WTC11 (cell line): ENCODE measurements around the gene MRPL11. TPM values are rescaled to one million over a fixed set of nuclear protein-coding genes. Genes with fewer than 3 reads are reported as not detected.

Experiments
- ATAC-seq: fragments of 200-7000 bp; cut with Tn5 transposase; 2 replicates; pipeline ENCODE4 v1.10.0; 2021; ENCODE audit warnings: mild to moderate bottlenecking, moderate library complexity
- CTCF ChIA-PET: fragments of 300-600 bp; sonication (Branson Sonifier 250); formaldehyde crosslinking; loops from one replicate; lab custom pipeline; 2021; ENCODE audit warnings: antibody characterized with exemption; lab: Charles Lee
- POLR2A ChIA-PET: fragments of 350-600 bp; sonication (Branson Sonifier 250); formaldehyde crosslinking; loops from one replicate; lab custom pipeline; 2021; ENCODE audit warnings: antibody characterized with exemption; lab: Charles Lee
- DNase-seq: peaks from one replicate; pipeline ENCODE4 v3.0.0; 2021; ENCODE audit warnings: low spot score
- H3K27ac Mint-ChIP-seq: 2 replicates; pipeline ENCODE4 v1.8.0; 2021; ENCODE audit warnings: mixed read lengths
- H3K27me3 Mint-ChIP-seq: 2 replicates; pipeline ENCODE4 v1.8.0; 2021; ENCODE audit warnings: low read depth, mild to moderate bottlenecking, moderate library complexity, mixed read lengths
- H3K36me3 Mint-ChIP-seq: 2 replicates; pipeline ENCODE4 v1.8.0; 2021; ENCODE audit warnings: mixed read lengths
- H3K4me1 Mint-ChIP-seq: 2 replicates; pipeline ENCODE4 v1.8.0; 2022; ENCODE audit warnings: mixed read lengths
- H3K4me3 Mint-ChIP-seq: 2 replicates; pipeline ENCODE4 v1.8.0; 2021; ENCODE audit warnings: mild to moderate bottlenecking, moderate library complexity, mixed read lengths
- H3K9me3 Mint-ChIP-seq: 2 replicates; pipeline ENCODE4 v1.8.0; 2021; ENCODE audit warnings: mixed read lengths
- CBFB ChIP-seq: sonication (generic); formaldehyde crosslinking; IDR thresholded peaks from 2 replicates; pipeline ENCODE4 v1.8.1; 2022; ENCODE audit warnings: mild to moderate bottlenecking, low read depth, missing genetic modification reagents
- E2F4 ChIP-seq: sonication (generic); formaldehyde crosslinking; IDR thresholded peaks from 2 replicates; pipeline ENCODE4 v1.8.1; 2022; ENCODE audit warnings: low read depth, mild to moderate bottlenecking, moderate library complexity, missing genetic modification reagents, borderline replicate concordance
- GRHL2 ChIP-seq: fragments of 250-450 bp; sonication (Bioruptor Pico); IDR thresholded peaks from 2 replicates; pipeline ENCODE4 v1.8.0; 2022; ENCODE audit warnings: mild to moderate bottlenecking, moderate library complexity; ENCODE audit not compliant: insufficient replicate concordance, severe bottlenecking
- HMGXB4 ChIP-seq: sonication (generic); formaldehyde crosslinking; IDR thresholded peaks from 2 replicates; pipeline ENCODE4 v1.8.1; 2023; ENCODE audit warnings: mild to moderate bottlenecking, moderate library complexity, missing genetic modification reagents
- NFE2L1 ChIP-seq: sonication (generic); formaldehyde crosslinking; IDR thresholded peaks from 2 replicates; pipeline ENCODE4 v1.8.1; 2023; ENCODE audit warnings: missing genetic modification reagents
- NR2C2 ChIP-seq: sonication (generic); formaldehyde crosslinking; IDR thresholded peaks from 2 replicates; pipeline ENCODE4 v1.8.0; 2022; ENCODE audit warnings: mild to moderate bottlenecking, missing genetic modification reagents
- NR3C1 ChIP-seq: sonication (generic); formaldehyde crosslinking; conservative IDR thresholded peaks from 2 replicates; pipeline ENCODE4 v1.8.1; 2023; ENCODE audit warnings: low read depth, mild to moderate bottlenecking, missing genetic modification reagents
- SP1 ChIP-seq: sonication (generic); formaldehyde crosslinking; conservative IDR thresholded peaks from 2 replicates; pipeline ENCODE4 v1.8.1; 2022; ENCODE audit warnings: missing genetic modification reagents
- TP53 ChIP-seq: sonication (generic); formaldehyde crosslinking; IDR thresholded peaks from 2 replicates; pipeline ENCODE4 v1.8.1; 2023; ENCODE audit warnings: mild to moderate bottlenecking, missing genetic modification reagents
- ZNF121 ChIP-seq: sonication (generic); formaldehyde crosslinking; IDR thresholded peaks from 2 replicates; pipeline ENCODE4 v1.8.0; 2023; ENCODE audit warnings: missing genetic modification reagents
- ZNF232 ChIP-seq: sonication (generic); formaldehyde crosslinking; IDR thresholded peaks from 2 replicates; pipeline ENCODE4 v1.8.0; 2022; ENCODE audit warnings: mild to moderate bottlenecking, missing genetic modification reagents
- total RNA-seq: library from RNA; stranded (reverse); gene quantifications from 3 replicates; pipeline ENCODE4 v1.2.3, GENCODE V29; 2021
- TF ChIP-seq, protein P1 (sequence below): sonication (generic); formaldehyde crosslinking; IDR thresholded peaks from 2 replicates; pipeline ENCODE4 v1.8.0; 2023; ENCODE audit warnings: mild to moderate bottlenecking, missing genetic modification reagents
- TF ChIP-seq, protein P2 (sequence below): fragments of 250-450 bp; sonication (Bioruptor Pico); IDR thresholded peaks from 2 replicates; pipeline ENCODE4 v1.9.0; 2021; ENCODE audit warnings: mild to moderate bottlenecking, borderline replicate concordance
- TF ChIP-seq, protein P3 (sequence below): sonication (generic); formaldehyde crosslinking; IDR thresholded peaks from 2 replicates; pipeline ENCODE4 v1.8.0; 2023; ENCODE audit warnings: missing genetic modification reagents, mild to moderate bottlenecking, borderline replicate concordance
- TF ChIP-seq, protein P4 (sequence below): fragments of 250-450 bp; sonication (Bioruptor Pico); IDR thresholded peaks from 2 replicates; pipeline ENCODE4 v1.8.0; 2021; ENCODE audit warnings: mild to moderate bottlenecking

MRPL11 gene
- total RNA-seq, 1 experiment from 2014 or later = 137 TPM

DNA sequence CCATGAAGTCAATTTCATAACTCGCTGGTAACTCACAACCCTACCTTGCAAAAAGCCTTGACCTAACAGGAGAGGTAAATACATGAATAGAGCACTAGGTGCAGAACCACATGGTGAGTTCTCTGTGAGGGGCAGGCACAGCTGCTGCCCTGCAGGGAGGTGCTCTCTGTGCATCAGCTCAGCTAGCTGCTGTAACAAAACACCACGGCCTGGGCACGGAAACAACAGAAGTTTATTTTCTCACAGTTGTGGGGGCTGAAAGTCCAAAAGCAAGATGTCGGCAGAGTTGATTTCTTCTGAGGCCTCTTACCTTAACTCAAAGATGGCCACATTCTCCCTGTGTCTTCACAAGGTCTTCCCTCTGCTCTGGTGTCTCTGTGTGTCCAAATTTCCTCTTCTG, 13.0 kb upstream of the MRPL11 start:
- POLR2A ChIA-PET = no interaction called here
- CTCF ChIA-PET = interaction anchor here (1.7 kb wide), 1 partner anchor 12 kb away, joined by 7 read pairs; the partner anchor contains the start of gene MRPL11
- ATAC-seq = no peak
- TF ChIP-seq NR3C1 (CRISPR knock-in tag) (no peak), HMGXB4 (no peak)
- H3K27me3 Mint-ChIP-seq = peaks cover 8% of the 10 kb centered on the region
- H3K9me3 Mint-ChIP-seq = peaks cover 10% of the 10 kb centered on the region
- no peaks in the 10 kb centered on the region for H3K36me3 Mint-ChIP-seq
- no peak overlapping the region for H3K4me3 Mint-ChIP-seq
- H3K4me1 Mint-ChIP-seq = peaks cover 17% of the 10 kb centered on the region
- no peak for DNase-seq
- H3K27ac Mint-ChIP-seq = no peak overlapping the region

GRCh38 chr11:66450560-66450959, 11.9 kb upstream of the MRPL11 start:
- POLR2A ChIA-PET = no interaction called here

More at GRCh38 chr11:66450560-66450959, 11.9 kb upstream of the MRPL11 start:
- Mint-ChIP-seq H3K4me1 (peaks cover 28% of the 10 kb centered on the region), H3K27ac (no peak overlapping the region), H3K36me3 (peaks cover 2% of the 10 kb centered on the region; the same call in 1 of the 2 replicates), H3K4me3 (no peak overlapping the region), H3K27me3 (peaks cover 8% of the 10 kb centered on the region), H3K9me3 (peaks cover 13% of the 10 kb centered on the region)
- TF ChIP-seq NFE2L1 (CRISPR knock-in tag) = no peak
- TF ChIP-seq, protein P1, sequence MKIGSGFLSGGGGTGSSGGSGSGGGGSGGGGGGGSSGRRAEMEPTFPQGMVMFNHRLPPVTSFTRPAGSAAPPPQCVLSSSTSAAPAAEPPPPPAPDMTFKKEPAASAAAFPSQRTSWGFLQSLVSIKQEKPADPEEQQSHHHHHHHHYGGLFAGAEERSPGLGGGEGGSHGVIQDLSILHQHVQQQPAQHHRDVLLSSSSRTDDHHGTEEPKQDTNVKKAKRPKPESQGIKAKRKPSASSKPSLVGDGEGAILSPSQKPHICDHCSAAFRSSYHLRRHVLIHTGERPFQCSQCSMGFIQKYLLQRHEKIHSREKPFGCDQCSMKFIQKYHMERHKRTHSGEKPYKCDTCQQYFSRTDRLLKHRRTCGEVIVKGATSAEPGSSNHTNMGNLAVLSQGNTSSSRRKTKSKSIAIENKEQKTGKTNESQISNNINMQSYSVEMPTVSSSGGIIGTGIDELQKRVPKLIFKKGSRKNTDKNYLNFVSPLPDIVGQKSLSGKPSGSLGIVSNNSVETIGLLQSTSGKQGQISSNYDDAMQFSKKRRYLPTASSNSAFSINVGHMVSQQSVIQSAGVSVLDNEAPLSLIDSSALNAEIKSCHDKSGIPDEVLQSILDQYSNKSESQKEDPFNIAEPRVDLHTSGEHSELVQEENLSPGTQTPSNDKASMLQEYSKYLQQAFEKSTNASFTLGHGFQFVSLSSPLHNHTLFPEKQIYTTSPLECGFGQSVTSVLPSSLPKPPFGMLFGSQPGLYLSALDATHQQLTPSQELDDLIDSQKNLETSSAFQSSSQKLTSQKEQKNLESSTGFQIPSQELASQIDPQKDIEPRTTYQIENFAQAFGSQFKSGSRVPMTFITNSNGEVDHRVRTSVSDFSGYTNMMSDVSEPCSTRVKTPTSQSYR (CRISPR knock-in tag) = no peak
- TF ChIP-seq, protein P2, sequence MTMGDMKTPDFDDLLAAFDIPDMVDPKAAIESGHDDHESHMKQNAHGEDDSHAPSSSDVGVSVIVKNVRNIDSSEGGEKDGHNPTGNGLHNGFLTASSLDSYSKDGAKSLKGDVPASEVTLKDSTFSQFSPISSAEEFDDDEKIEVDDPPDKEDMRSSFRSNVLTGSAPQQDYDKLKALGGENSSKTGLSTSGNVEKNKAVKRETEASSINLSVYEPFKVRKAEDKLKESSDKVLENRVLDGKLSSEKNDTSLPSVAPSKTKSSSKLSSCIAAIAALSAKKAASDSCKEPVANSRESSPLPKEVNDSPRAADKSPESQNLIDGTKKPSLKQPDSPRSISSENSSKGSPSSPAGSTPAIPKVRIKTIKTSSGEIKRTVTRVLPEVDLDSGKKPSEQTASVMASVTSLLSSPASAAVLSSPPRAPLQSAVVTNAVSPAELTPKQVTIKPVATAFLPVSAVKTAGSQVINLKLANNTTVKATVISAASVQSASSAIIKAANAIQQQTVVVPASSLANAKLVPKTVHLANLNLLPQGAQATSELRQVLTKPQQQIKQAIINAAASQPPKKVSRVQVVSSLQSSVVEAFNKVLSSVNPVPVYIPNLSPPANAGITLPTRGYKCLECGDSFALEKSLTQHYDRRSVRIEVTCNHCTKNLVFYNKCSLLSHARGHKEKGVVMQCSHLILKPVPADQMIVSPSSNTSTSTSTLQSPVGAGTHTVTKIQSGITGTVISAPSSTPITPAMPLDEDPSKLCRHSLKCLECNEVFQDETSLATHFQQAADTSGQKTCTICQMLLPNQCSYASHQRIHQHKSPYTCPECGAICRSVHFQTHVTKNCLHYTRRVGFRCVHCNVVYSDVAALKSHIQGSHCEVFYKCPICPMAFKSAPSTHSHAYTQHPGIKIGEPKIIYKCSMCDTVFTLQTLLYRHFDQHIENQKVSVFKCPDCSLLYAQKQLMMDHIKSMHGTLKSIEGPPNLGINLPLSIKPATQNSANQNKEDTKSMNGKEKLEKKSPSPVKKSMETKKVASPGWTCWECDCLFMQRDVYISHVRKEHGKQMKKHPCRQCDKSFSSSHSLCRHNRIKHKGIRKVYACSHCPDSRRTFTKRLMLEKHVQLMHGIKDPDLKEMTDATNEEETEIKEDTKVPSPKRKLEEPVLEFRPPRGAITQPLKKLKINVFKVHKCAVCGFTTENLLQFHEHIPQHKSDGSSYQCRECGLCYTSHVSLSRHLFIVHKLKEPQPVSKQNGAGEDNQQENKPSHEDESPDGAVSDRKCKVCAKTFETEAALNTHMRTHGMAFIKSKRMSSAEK = no peak
- TF ChIP-seq E2F4 (CRISPR knock-in tag) = no peak
- no peak for TF ChIP-seq NR2C2 (CRISPR knock-in tag)
- TF ChIP-seq, protein P3, sequence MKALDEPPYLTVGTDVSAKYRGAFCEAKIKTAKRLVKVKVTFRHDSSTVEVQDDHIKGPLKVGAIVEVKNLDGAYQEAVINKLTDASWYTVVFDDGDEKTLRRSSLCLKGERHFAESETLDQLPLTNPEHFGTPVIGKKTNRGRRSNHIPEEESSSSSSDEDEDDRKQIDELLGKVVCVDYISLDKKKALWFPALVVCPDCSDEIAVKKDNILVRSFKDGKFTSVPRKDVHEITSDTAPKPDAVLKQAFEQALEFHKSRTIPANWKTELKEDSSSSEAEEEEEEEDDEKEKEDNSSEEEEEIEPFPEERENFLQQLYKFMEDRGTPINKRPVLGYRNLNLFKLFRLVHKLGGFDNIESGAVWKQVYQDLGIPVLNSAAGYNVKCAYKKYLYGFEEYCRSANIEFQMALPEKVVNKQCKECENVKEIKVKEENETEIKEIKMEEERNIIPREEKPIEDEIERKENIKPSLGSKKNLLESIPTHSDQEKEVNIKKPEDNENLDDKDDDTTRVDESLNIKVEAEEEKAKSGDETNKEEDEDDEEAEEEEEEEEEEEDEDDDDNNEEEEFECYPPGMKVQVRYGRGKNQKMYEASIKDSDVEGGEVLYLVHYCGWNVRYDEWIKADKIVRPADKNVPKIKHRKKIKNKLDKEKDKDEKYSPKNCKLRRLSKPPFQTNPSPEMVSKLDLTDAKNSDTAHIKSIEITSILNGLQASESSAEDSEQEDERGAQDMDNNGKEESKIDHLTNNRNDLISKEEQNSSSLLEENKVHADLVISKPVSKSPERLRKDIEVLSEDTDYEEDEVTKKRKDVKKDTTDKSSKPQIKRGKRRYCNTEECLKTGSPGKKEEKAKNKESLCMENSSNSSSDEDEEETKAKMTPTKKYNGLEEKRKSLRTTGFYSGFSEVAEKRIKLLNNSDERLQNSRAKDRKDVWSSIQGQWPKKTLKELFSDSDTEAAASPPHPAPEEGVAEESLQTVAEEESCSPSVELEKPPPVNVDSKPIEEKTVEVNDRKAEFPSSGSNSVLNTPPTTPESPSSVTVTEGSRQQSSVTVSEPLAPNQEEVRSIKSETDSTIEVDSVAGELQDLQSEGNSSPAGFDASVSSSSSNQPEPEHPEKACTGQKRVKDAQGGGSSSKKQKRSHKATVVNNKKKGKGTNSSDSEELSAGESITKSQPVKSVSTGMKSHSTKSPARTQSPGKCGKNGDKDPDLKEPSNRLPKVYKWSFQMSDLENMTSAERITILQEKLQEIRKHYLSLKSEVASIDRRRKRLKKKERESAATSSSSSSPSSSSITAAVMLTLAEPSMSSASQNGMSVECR (CRISPR knock-in tag) = no peak
- TF ChIP-seq, protein P4, sequence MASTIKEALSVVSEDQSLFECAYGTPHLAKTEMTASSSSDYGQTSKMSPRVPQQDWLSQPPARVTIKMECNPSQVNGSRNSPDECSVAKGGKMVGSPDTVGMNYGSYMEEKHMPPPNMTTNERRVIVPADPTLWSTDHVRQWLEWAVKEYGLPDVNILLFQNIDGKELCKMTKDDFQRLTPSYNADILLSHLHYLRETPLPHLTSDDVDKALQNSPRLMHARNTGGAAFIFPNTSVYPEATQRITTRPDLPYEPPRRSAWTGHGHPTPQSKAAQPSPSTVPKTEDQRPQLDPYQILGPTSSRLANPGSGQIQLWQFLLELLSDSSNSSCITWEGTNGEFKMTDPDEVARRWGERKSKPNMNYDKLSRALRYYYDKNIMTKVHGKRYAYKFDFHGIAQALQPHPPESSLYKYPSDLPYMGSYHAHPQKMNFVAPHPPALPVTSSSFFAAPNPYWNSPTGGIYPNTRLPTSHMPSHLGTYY (CRISPR knock-in tag) = no peak
- no peak for TF ChIP-seq ZNF232 (CRISPR knock-in tag)
- no peak for TF ChIP-seq ZNF121
- no peak for TF ChIP-seq SP1 (CRISPR knock-in tag)
- TF ChIP-seq GRHL2 = no peak
- TF ChIP-seq TP53 (CRISPR knock-in tag) = no peak
- no peak for TF ChIP-seq CBFB (CRISPR knock-in tag)
- CTCF ChIA-PET = interaction anchor here (1.0 kb wide), 1 partner anchor 12 kb away, joined by 7 read pairs; the partner anchor contains the start of gene MRPL11
- ATAC-seq (no peak), DNase-seq (no peak)
